ENCODE measurements around the gene ZFP62. TPM values are rescaled to one million over a fixed set of nuclear protein-coding genes. Genes with fewer than 3 reads are reported as not detected.
A peak's percentile ranks its signal among the peaks of the same experiment; 100 is the strongest.

The ZFP62 gene
- total RNA-seq, 2 donors from 2014 or later: 34.3 to 38.7 TPM

DNA sequence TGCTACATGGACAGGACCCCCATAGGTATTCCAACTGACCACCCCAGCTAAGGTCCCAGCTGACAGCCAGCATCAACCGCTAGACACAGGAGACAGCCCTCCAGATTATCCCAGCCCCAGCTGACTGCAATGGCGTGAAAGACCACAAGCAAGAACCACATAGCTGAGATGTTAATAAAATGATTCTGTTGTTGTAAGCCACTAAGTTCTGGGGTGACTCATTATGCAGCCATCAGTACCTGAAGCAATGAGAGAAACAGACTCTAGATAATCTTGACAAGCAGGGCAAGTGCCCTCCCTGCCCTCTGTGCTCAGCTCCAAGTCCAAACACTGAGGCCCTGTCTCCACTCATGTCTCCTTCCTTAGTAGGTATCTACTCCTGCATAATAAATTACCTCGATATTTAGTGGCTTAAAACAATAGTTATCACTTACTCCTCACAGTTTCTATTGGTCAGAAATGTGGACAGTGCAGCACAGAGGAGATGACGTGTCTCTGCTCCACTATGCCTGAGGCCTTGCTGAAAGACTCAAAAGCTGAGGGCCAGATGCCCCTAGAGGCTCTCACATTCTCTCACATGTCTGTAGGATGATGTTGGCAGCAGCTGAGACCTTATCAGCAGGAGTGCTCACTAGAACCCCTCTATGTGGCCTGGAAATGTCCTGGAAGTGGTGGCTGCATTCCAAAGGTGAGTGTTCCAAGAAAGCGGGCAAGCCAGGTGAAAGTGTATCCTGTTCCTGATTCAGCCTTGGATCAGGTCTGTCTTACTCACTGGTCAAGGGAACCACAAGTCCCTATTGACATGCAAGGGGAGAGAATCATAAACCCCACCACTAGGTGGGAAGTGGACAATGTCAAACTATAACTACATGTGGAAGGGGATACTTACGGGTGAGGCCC, 60.9 kb downstream of the ZFP62 start:
- H3K27ac ChIP-seq: no peak overlapping the region
- intact Hi-C loops (cut with DNase I): no loop called here
- no peaks in the 10 kb centered on the region for H3K27me3 ChIP-seq
- peak; percentile 16 for DNase-seq
- peaks cover 13% of the 10 kb centered on the region for H3K4me1 ChIP-seq
- TF ChIP-seq, protein P1, sequence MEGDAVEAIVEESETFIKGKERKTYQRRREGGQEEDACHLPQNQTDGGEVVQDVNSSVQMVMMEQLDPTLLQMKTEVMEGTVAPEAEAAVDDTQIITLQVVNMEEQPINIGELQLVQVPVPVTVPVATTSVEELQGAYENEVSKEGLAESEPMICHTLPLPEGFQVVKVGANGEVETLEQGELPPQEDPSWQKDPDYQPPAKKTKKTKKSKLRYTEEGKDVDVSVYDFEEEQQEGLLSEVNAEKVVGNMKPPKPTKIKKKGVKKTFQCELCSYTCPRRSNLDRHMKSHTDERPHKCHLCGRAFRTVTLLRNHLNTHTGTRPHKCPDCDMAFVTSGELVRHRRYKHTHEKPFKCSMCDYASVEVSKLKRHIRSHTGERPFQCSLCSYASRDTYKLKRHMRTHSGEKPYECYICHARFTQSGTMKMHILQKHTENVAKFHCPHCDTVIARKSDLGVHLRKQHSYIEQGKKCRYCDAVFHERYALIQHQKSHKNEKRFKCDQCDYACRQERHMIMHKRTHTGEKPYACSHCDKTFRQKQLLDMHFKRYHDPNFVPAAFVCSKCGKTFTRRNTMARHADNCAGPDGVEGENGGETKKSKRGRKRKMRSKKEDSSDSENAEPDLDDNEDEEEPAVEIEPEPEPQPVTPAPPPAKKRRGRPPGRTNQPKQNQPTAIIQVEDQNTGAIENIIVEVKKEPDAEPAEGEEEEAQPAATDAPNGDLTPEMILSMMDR (IDR thresholded peaks at IDR 0.05): no peak
- no peak overlapping the region for H3K4me3 ChIP-seq
- no peaks in the 10 kb centered on the region for H3K9me3 ChIP-seq
- no peaks in the 10 kb centered on the region for H3K36me3 ChIP-seq
- H3K9ac ChIP-seq (ENCODE audit: low read depth in 2 of 2, low read length in 2 of 2): peak overlapping the region in 1 of 2 donors; percentile 17

DNA sequence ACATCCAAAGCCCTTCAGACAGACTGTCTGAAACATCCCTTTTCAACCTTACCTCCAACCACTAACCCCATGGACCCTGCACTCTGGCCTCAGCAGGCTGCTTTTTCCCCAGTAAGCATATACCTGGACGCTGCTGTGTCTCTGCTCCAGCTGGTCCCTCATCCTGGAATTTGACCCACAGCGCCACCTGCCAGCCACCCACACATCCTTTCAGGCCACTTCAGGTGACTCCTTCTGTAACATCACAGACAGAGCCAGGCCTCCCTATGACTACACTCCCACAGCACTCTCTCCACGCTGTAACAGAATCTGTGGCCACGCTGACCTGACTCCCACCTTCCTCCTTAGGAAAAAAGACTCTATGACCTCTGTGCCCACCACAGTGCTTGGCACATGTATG, 61.9 kb downstream of the ZFP62 start:
- intact Hi-C loops (cut with DNase I): no loop called here

DNA sequence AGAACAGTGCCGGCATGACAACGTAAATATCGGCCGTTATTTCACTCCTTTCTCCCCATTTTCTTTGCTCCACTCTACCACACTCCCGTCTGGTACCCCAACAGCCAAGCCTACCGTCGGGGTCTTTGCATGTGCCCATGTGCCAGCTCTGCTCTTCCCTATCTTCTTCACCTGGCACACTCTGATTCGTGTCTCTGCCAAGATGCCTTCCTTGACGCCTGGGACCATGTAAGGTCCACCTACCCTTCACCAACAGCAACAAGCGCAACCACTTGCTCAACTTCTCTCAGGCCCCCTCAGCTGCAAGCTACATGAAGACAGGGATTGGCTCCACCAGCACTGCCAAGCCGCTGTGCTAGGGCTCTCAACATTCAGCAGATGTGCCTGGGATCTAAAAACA, 62.9 kb downstream of the ZFP62 start:
- H3K27ac ChIP-seq: no peak overlapping the region

More for the DNA sequence above, 61.9 kb downstream of the ZFP62 start:
- DNase-seq: peak; percentile 69
- Histone ChIP-seq H3K4me1 (peaks cover 13% of the 10 kb centered on the region), H3K27me3 (no peaks in the 10 kb centered on the region), H3K9me3 (no peaks in the 10 kb centered on the region), H3K27ac (no peak overlapping the region), H3K9ac (ENCODE audit: low read depth in 2 of 2, low read length in 2 of 2) (no peak overlapping the region), H3K36me3 (no peaks in the 10 kb centered on the region), H3K4me3 (no peak overlapping the region)
- TF ChIP-seq, protein P1 (IDR thresholded peaks at IDR 0.05): peak; percentile 15

More for the DNA sequence above, 62.9 kb downstream of the ZFP62 start:
- intact Hi-C loops (cut with DNase I): no loop called here
- TF ChIP-seq, protein P1 (IDR thresholded peaks at IDR 0.05): no peak
- Histone ChIP-seq H3K36me3 (no peaks in the 10 kb centered on the region), H3K27me3 (no peaks in the 10 kb centered on the region), H3K4me3 (no peak overlapping the region), H3K9me3 (no peaks in the 10 kb centered on the region), H3K9ac (ENCODE audit: low read depth in 2 of 2, low read length in 2 of 2) (no peak overlapping the region), H3K4me1 (peaks cover 13% of the 10 kb centered on the region)
- no peak for DNase-seq

Other genes starting within 250 kb of the ZFP62 start
- gene FLT4, start 211.7 kb downstream of the ZFP62 start, total RNA-seq: 1 to 10 TPM; 3.1 to 3.3 TPM
- not detected for gene OR2Y1, start 121.2 kb downstream of the ZFP62 start, total RNA-seq
- 100 to 1,000 TPM; 101 to 115 TPM for gene MGAT1, start 58.5 kb downstream of the ZFP62 start, total RNA-seq
- gene BTNL8, start 37.9 kb upstream of the ZFP62 start, total RNA-seq: 10 to 100 TPM; 51.6 to 88.1 TPM
- 10 to 100 TPM; 38.0 to 71.1 TPM for gene BTNL3, start 127.6 kb upstream of the ZFP62 start, total RNA-seq
- gene BTNL9, start 179.0 kb upstream of the ZFP62 start, total RNA-seq: 1 to 10 TPM; 2.8 to 5.3 TPM